Skin epidermis (tissue), 12 donors: ENCODE data around the gene ACTN2.

Source experiments
- H3K27ac ChIP-seq, 21 experiments: fragments of 200-600 bp; sonication (generic) in 11 of 21; one replicate each; pipeline ENCODE4 v1.5.0; 2020; ENCODE audit warnings: mild to moderate bottlenecking in 3 of 21, inconsistent platforms in 2 of 21, moderate library complexity in 2 of 21
- H3K4me3 ChIP-seq, 7 experiments: fragments of 200-600 bp; sonication (generic) in 2 of 7; one replicate each; pipeline ENCODE4 v1.5.0; 2020; ENCODE audit warnings: inconsistent platforms in 2 of 7, mild to moderate bottlenecking in 2 of 7, moderate library complexity in 1 of 7

The ACTN2 gene

GRCh38 chr1:236733653-236734052, 47.4 kb downstream of the ACTN2 start:
- Histone ChIP-seq H3K4me3 (no peak overlapping the region), H3K27ac (no peak overlapping the region)

GRCh38 chr1:236734141-236734765, 48.0 kb downstream of the ACTN2 start:
- Histone ChIP-seq H3K27ac (no peak overlapping the region), H3K4me3 (no peak overlapping the region)

GRCh38 chr1:236736761-236737160, 50.5 kb downstream of the ACTN2 start:
- Histone ChIP-seq H3K4me3 (no peak overlapping the region), H3K27ac (no peak overlapping the region)

GRCh38 chr1:236741753-236742152, 55.5 kb downstream of the ACTN2 start:
- no peak overlapping the region for H3K27ac ChIP-seq

GRCh38 chr1:236742421-236743160, 56.3 kb downstream of the ACTN2 start:
- no peak overlapping the region for H3K27ac ChIP-seq
- no peak overlapping the region for H3K4me3 ChIP-seq

More at GRCh38 chr1:236741753-236742152, 55.5 kb downstream of the ACTN2 start:
- H3K4me3 ChIP-seq, result no peak overlapping the region

- Histone ChIP-seq H3K4me3 (no peak overlapping the region), H3K27ac (no peak overlapping the region)
Measured at GRCh38 chr1:236744533-236744932, 58.2 kb downstream of the ACTN2 start.

- no peak overlapping the region for H3K27ac ChIP-seq
- H3K4me3 ChIP-seq, result no peak overlapping the region
Measured at GRCh38 chr1:236746785-236747184, 60.5 kb downstream of the ACTN2 start.

- no peak overlapping the region for H3K4me3 ChIP-seq
- H3K27ac ChIP-seq, result no peak overlapping the region
Measured at GRCh38 chr1:236747311-236747985, 61.1 kb downstream of the ACTN2 start.

GRCh38 chr1:236748268-236748870, 62.1 kb downstream of the ACTN2 start:
- no peak overlapping the region for H3K4me3 ChIP-seq
- H3K27ac ChIP-seq, result no peak overlapping the region

GRCh38 chr1:236750928-236751327, 64.6 kb downstream of the ACTN2 start:
- Histone ChIP-seq H3K4me3 (no peak overlapping the region), H3K27ac (no peak overlapping the region)

GRCh38 chr1:236751385-236751784, 65.1 kb downstream of the ACTN2 start:
- H3K4me3 ChIP-seq, result no peak overlapping the region
- no peak overlapping the region for H3K27ac ChIP-seq

- H3K27ac ChIP-seq, result no peak overlapping the region
- H3K4me3 ChIP-seq, result no peak overlapping the region
Measured at GRCh38 chr1:236751935-236752334, 65.6 kb downstream of the ACTN2 start.

- H3K4me3 ChIP-seq, result no peak overlapping the region
- H3K27ac ChIP-seq, result no peak overlapping the region
Measured at GRCh38 chr1:236753516-236753915, 67.2 kb downstream of the ACTN2 start.

- no peak overlapping the region for H3K27ac ChIP-seq
- H3K4me3 ChIP-seq, result no peak overlapping the region
Measured at GRCh38 chr1:236753964-236754363, 67.7 kb downstream of the ACTN2 start.

- Histone ChIP-seq H3K27ac (no peak overlapping the region), H3K4me3 (no peak overlapping the region)
Measured at GRCh38 chr1:236754525-236755210, 68.4 kb downstream of the ACTN2 start.

- Histone ChIP-seq H3K27ac (no peak overlapping the region), H3K4me3 (no peak overlapping the region)
Measured at GRCh38 chr1:236757640-236758039, 71.3 kb downstream of the ACTN2 start.

- Histone ChIP-seq H3K4me3 (no peak overlapping the region), H3K27ac (no peak overlapping the region)
Measured at GRCh38 chr1:236759252-236759859, 73.1 kb downstream of the ACTN2 start.

GRCh38 chr1:236760480-236760879, 74.2 kb downstream of the ACTN2 start:
- no peak overlapping the region for H3K4me3 ChIP-seq

GRCh38 chr1:236760986-236761385, 74.7 kb downstream of the ACTN2 start:
- Histone ChIP-seq H3K4me3 (no peak overlapping the region), H3K27ac (no peak overlapping the region)

More at GRCh38 chr1:236760480-236760879, 74.2 kb downstream of the ACTN2 start:
- H3K27ac ChIP-seq, result no peak overlapping the region
